GM23338 (cell line): ENCODE results near the gene STON2.

Source experiments
- CTCF ChIP-seq, 2 experiments: fragments of 200-600 bp in 1 of 2; sonication (generic) in 1 of 2; conservative IDR thresholded peaks; 2 replicates each; pipeline versions ENCODE4 v1.5.1 to v1.6.1; 2016 to 2017; ENCODE audit warnings: antibody characterized with exemption in 2 of 2, low read depth in 2 of 2, mild to moderate bottlenecking in 2 of 2, moderate library complexity in 1 of 2
- EZH2 ChIP-seq: fragments of 200-600 bp; sonication (generic); IDR thresholded peaks from one replicate; pipeline ENCODE4 v1.8.0; 2017; ENCODE audit warnings: antibody characterized with exemption, mild to moderate bottlenecking, low read depth; ENCODE audit not compliant: unreplicated experiment
- POLR2AphosphoS5 ChIP-seq: IDR thresholded peaks from 2 replicates; pipeline ENCODE4 v1.6.1; 2016; ENCODE audit warnings: antibody characterized with exemption, low read depth

GRCh38 chr14:81268016-81268416 is 132.1 kb downstream of the STON2 start:
- TF ChIP-seq POLR2AphosphoS5 (no peak), CTCF (conservative IDR thresholded peaks at IDR 0.05; ENCODE audit: low read depth in 2 of 2) (no peak), EZH2 (no peak)
